Measurements from ENCODE around the gene EVI2A. TPM values are rescaled to one million over a fixed set of nuclear protein-coding genes. Genes with fewer than 3 reads are reported as not detected.

Gene EVI2A
- total RNA-seq, 1 experiment from 2014 or later, result 0.66 TPM

Other genes starting within 250 kb of the EVI2A start
- 12.4 and 20.3 TPM in 2 replicates for gene NF1, start 226.6 kb downstream of the EVI2A start, total RNA-seq (2014; rRNA removed; shearing (Covaris generic); ENCODE audit: low replicate concordance)
- not detected in 2 replicates for gene OMG, start 24.4 kb downstream of the EVI2A start, total RNA-seq (2014; rRNA removed; shearing (Covaris generic); ENCODE audit: low replicate concordance)
- gene EVI2B, start 7.6 kb downstream of the EVI2A start, total RNA-seq (2014; rRNA removed; shearing (Covaris generic); ENCODE audit: low replicate concordance), result not detected in 2 replicates
- 1.4 and 5.3 TPM in 2 replicates for gene RAB11FIP4, start 70.1 kb upstream of the EVI2A start, total RNA-seq (2014; rRNA removed; shearing (Covaris generic); ENCODE audit: low replicate concordance)